Embryonic facial prominence (tissue), 1 donor: ENCODE data around the gene CASQ1.

Experiments
- DNase-seq: peaks from one replicate; pipeline ENCODE4 v3.0.0-alpha.2; 2016; ENCODE audit errors: extremely low spot score

Gene CASQ1

GRCh38 chr1:160226623-160227022 is 36.2 kb downstream of the CASQ1 start:
- DNase-seq, result no peak

GRCh38 chr1:160227034-160227433 is 36.7 kb downstream of the CASQ1 start:
- no peak for DNase-seq

- no peak for DNase-seq
Observed at GRCh38 chr1:160227561-160227960, 37.2 kb downstream of the CASQ1 start.

GRCh38 chr1:160228431-160228830 is 38.1 kb downstream of the CASQ1 start:
- no peak for DNase-seq

- DNase-seq, result no peak
Observed at GRCh38 chr1:160232911-160233310, 42.5 kb downstream of the CASQ1 start.

GRCh38 chr1:160236806-160237205 is 46.4 kb downstream of the CASQ1 start:
- DNase-seq, result no peak

GRCh38 chr1:160237558-160237957 is 47.2 kb downstream of the CASQ1 start:
- DNase-seq, result no peak

GRCh38 chr1:160238408-160238807 is 48.0 kb downstream of the CASQ1 start:
- no peak for DNase-seq

GRCh38 chr1:160239582-160240299 is 49.4 kb downstream of the CASQ1 start:
- no peak for DNase-seq

GRCh38 chr1:160243767-160244166 is 53.4 kb downstream of the CASQ1 start:
- DNase-seq, result no peak

GRCh38 chr1:160244209-160244608 is 53.8 kb downstream of the CASQ1 start:
- no peak for DNase-seq

- no peak for DNase-seq
Observed at GRCh38 chr1:160245434-160245833, 55.1 kb downstream of the CASQ1 start.

GRCh38 chr1:160247053-160247452 is 56.7 kb downstream of the CASQ1 start:
- DNase-seq, result no peak

- no peak for DNase-seq
Observed at GRCh38 chr1:160251011-160251410, 60.6 kb downstream of the CASQ1 start.
